ENCODE results near the gene RPS14. TPM values are rescaled to one million over a fixed set of nuclear protein-coding genes. Genes with fewer than 3 reads are reported as not detected.
A peak's percentile ranks its signal among the peaks of the same experiment; 100 is the strongest.

RPS14 gene
- total RNA-seq, 1 experiment from 2014 or later: 2,564 TPM

DNA sequence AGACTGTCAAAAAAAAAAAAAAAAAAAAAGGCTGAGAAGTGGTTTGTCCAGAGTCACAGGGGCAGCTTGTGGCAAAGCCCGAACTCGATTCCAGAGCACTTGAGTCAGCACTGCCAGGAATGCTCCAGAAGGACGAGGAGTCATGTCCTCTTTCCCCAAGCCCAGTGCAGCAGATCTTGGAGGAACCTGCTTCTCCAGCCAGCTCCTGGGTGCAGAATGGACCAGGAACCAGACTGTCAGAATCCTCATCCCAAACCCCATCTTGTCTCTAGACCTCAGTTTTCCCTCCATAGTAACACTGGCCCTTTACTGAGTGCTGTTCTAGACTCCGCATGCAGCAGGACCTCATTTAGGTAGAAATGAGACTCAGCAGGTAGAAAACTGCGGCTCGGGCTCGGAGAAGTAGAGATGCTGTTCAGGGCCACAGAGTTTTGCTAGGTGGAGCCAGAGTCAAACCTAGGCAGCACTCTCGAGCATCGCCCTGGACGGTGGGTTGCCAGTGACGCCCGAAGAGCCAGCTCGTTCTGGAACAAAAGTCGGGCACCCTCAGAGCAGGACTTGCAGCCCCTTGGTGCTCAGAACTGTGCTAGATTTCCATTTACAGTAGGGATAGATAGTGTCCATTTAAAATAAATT lies 52.3 kb downstream of the RPS14 start:
- Mint-ChIP-seq H3K9me3 (no peaks in the 10 kb centered on the region), H3K4me1 (no peaks in the 10 kb centered on the region), H3K27me3 (ENCODE audit: low read depth) (no peaks in the 10 kb centered on the region), H3K36me3 (peaks cover 61% of the 10 kb centered on the region), H3K27ac (0 out of 2 replicates have a peak overlapping the region, but pooled peaks have one; percentile 13), H3K4me3 (no peak overlapping the region)
- DNase-seq (ENCODE audit: low spot score) (no peak), ATAC-seq (no peak)
- TF ChIP-seq, protein P1, sequence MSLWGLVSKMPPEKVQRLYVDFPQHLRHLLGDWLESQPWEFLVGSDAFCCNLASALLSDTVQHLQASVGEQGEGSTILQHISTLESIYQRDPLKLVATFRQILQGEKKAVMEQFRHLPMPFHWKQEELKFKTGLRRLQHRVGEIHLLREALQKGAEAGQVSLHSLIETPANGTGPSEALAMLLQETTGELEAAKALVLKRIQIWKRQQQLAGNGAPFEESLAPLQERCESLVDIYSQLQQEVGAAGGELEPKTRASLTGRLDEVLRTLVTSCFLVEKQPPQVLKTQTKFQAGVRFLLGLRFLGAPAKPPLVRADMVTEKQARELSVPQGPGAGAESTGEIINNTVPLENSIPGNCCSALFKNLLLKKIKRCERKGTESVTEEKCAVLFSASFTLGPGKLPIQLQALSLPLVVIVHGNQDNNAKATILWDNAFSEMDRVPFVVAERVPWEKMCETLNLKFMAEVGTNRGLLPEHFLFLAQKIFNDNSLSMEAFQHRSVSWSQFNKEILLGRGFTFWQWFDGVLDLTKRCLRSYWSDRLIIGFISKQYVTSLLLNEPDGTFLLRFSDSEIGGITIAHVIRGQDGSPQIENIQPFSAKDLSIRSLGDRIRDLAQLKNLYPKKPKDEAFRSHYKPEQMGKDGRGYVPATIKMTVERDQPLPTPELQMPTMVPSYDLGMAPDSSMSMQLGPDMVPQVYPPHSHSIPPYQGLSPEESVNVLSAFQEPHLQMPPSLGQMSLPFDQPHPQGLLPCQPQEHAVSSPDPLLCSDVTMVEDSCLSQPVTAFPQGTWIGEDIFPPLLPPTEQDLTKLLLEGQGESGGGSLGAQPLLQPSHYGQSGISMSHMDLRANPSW (CRISPR knock-in tag; conservative IDR thresholded peaks at IDR 0.05; ENCODE audit: low read depth): no peak
- TF ChIP-seq ZSCAN18 (CRISPR knock-in tag; IDR thresholded peaks at IDR 0.05) (no peak), ZBTB43 (CRISPR knock-in tag; IDR thresholded peaks at IDR 0.05) (no peak), TP53 (CRISPR knock-in tag; IDR thresholded peaks at IDR 0.05) (no peak), ZNF317 (CRISPR knock-in tag; IDR thresholded peaks at IDR 0.05; ENCODE audit: borderline replicate concordance, low read depth) (no peak), CBFB (CRISPR knock-in tag; IDR thresholded peaks at IDR 0.05; ENCODE audit: low read depth) (no peak), GTF2I (CRISPR knock-in tag; conservative IDR thresholded peaks at IDR 0.05) (no peak), ESRRA (CRISPR knock-in tag; IDR thresholded peaks at IDR 0.05; ENCODE audit: borderline replicate concordance) (no peak), NR2C2 (CRISPR knock-in tag; IDR thresholded peaks at IDR 0.05) (no peak), TEAD4 (CRISPR knock-in tag; IDR thresholded peaks at IDR 0.05) (no peak), ZNF671 (CRISPR knock-in tag; IDR thresholded peaks at IDR 0.05) (no peak), NFATC4 (CRISPR knock-in tag; IDR thresholded peaks at IDR 0.05) (no peak), ZNF219 (CRISPR knock-in tag; IDR thresholded peaks at IDR 0.05; ENCODE audit: borderline replicate concordance) (no peak), CDX4 (CRISPR knock-in tag; IDR thresholded peaks at IDR 0.05; ENCODE audit: borderline replicate concordance) (no peak)
- TF ChIP-seq, protein P2, sequence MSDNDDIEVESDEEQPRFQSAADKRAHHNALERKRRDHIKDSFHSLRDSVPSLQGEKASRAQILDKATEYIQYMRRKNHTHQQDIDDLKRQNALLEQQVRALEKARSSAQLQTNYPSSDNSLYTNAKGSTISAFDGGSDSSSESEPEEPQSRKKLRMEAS (CRISPR knock-in tag; IDR thresholded peaks at IDR 0.05): no peak
- TF ChIP-seq, protein P3, sequence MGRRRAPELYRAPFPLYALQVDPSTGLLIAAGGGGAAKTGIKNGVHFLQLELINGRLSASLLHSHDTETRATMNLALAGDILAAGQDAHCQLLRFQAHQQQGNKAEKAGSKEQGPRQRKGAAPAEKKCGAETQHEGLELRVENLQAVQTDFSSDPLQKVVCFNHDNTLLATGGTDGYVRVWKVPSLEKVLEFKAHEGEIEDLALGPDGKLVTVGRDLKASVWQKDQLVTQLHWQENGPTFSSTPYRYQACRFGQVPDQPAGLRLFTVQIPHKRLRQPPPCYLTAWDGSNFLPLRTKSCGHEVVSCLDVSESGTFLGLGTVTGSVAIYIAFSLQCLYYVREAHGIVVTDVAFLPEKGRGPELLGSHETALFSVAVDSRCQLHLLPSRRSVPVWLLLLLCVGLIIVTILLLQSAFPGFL (CRISPR knock-in tag; IDR thresholded peaks at IDR 0.05; ENCODE audit: borderline replicate concordance): no peak
- CTCF ChIA-PET: interaction anchor here (0.5 to 4.6 kb wide), 25 partner anchors 10 to 1058 kb away, joined by 3 to 76 read pairs (median 5); partner anchors contain the start of genes ARSI and CD74
- POLR2A ChIA-PET: interaction anchor here (1.0 to 1.4 kb wide), 2 partner anchors 39 to 48 kb away, joined by 3 to 4 read pairs; no protein-coding TSS in a partner anchor

DNA sequence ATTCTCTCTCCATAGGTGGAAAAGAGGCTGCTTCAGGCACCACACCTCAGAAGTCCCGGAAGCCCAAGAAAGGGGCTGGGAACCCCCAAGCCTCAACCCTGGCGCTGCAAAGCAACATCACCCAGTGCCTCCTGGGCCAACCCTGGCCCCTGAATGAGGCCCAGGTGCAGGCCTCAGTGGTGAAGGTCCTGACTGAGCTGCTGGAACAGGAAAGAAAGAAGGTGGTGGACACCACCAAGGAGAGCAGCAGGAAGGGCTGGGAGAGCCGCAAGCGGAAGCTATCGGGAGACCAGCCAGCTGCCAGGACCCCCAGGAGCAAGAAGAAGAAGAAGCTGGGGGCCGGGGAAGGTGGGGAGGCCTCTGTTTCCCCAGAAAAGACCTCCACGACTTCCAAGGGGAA lies 53.3 kb downstream of the RPS14 start:
- Mint-ChIP-seq H3K27me3 (ENCODE audit: low read depth) (no peaks in the 10 kb centered on the region), H3K4me1 (no peaks in the 10 kb centered on the region), H3K27ac (no peak overlapping the region), H3K4me3 (no peak overlapping the region), H3K36me3 (peaks cover 69% of the 10 kb centered on the region), H3K9me3 (no peaks in the 10 kb centered on the region)
- ChIA-PET CTCF (interaction anchor here (0.6 to 4.0 kb wide), 4 partner anchors 10 to 165 kb away, joined by 3 to 76 read pairs (median 8); no protein-coding TSS in a partner anchor), POLR2A (no interaction called here)
- DNase-seq (ENCODE audit: low spot score) (no peak), ATAC-seq (no peak)
- TF ChIP-seq ATF2 (CRISPR knock-in tag; IDR thresholded peaks at IDR 0.05; ENCODE audit: borderline replicate concordance, low read depth): no peak
